Medulla oblongata (tissue), 1 donor: ENCODE measurements around the gene DNAI1.
A peak's percentile ranks its signal among the peaks of the same experiment; 100 is the strongest.
"Not testable (repeated sequence)": the region's sequence is repeated elsewhere in the genome, so short reads cannot be mapped to it uniquely, and the experiment has no call there.

Experiments used
- DNase-seq: peaks from one replicate; pipeline ENCODE4 v3.0.0-alpha.2; 2015; ENCODE audit errors: extremely low spot score

The DNAI1 gene

GRCh38 chr9:34458013-34458958 lies at the start of gene DNAI1, which contains the start of gene FAM219A:
DNAI1 (plus strand) TSS chr9:34458805; CDS start chr9:34459006, 201 bp downstream.
FAM219A (minus strand) TSS chr9:34458570; CDS start chr9:34458263, 307 bp downstream.
- peak; percentile 99 for DNase-seq

GRCh38 chr9:34409154-34409553 lies 49.5 kb upstream of the DNAI1 start:
- no peak for DNase-seq

- DNase-seq = no peak
Observed at GRCh38 chr9:34412336-34412735, 46.3 kb upstream of the DNAI1 start.

GRCh38 chr9:34413231-34413852 lies 45.3 kb upstream of the DNAI1 start:
- DNase-seq = peak; percentile 73

- no peak for DNase-seq
Observed at GRCh38 chr9:34417734-34418133, 40.9 kb upstream of the DNAI1 start.

GRCh38 chr9:34419716-34420504 lies 38.7 kb upstream of the DNAI1 start:
- no peak for DNase-seq

GRCh38 chr9:34426347-34427074 lies 32.1 kb upstream of the DNAI1 start:
- no peak for DNase-seq

GRCh38 chr9:34428325-34428958 lies 30.2 kb upstream of the DNAI1 start:
- peak; percentile 23 for DNase-seq

GRCh38 chr9:34430843-34431437 lies 27.7 kb upstream of the DNAI1 start:
- peak; percentile 56 for DNase-seq

- DNase-seq = no peak
Observed at GRCh38 chr9:34431667-34432066, 26.9 kb upstream of the DNAI1 start.

GRCh38 chr9:34437006-34437925 lies 21.3 kb upstream of the DNAI1 start:
- peak; percentile 84 for DNase-seq

GRCh38 chr9:34437926-34438307 lies 20.7 kb upstream of the DNAI1 start:
- DNase-seq = not testable (repeated sequence)

GRCh38 chr9:34438465-34438864 lies 20.1 kb upstream of the DNAI1 start:
- not testable (repeated sequence) for DNase-seq

- no peak for DNase-seq
Observed at GRCh38 chr9:34440017-34440416, 18.6 kb upstream of the DNAI1 start.

GRCh38 chr9:34442770-34443169 lies 15.8 kb upstream of the DNAI1 start:
- DNase-seq = no peak

GRCh38 chr9:34443533-34443932 lies 15.1 kb upstream of the DNAI1 start:
- no peak for DNase-seq

- DNase-seq = no peak
Observed at GRCh38 chr9:34443976-34444375, 14.6 kb upstream of the DNAI1 start.

GRCh38 chr9:34446468-34446891 lies 12.1 kb upstream of the DNAI1 start:
- no peak for DNase-seq

- DNase-seq = no peak
Observed at GRCh38 chr9:34446951-34447350, 11.7 kb upstream of the DNAI1 start.
